ENCODE results near the gene PDE4C.

DNA sequence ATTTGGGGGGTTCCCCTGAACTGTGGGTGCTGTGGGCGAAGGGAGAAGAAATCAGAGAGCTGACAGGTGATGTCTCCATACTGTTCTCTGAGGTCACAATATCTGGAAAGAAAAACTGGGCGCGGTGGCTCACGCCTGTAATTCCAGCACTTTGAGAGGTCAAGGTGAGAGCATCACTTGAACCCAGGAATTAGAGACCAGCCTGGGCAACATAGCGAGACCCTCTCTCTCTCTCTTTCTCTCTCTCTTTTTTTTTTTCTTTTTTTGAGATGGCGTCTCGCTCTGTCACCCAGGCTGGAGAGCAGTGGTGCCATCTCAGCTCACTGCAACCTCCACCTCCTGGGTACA lies 26.1 kb upstream of the PDE4C start:
- TF ChIP-seq, protein P1, sequence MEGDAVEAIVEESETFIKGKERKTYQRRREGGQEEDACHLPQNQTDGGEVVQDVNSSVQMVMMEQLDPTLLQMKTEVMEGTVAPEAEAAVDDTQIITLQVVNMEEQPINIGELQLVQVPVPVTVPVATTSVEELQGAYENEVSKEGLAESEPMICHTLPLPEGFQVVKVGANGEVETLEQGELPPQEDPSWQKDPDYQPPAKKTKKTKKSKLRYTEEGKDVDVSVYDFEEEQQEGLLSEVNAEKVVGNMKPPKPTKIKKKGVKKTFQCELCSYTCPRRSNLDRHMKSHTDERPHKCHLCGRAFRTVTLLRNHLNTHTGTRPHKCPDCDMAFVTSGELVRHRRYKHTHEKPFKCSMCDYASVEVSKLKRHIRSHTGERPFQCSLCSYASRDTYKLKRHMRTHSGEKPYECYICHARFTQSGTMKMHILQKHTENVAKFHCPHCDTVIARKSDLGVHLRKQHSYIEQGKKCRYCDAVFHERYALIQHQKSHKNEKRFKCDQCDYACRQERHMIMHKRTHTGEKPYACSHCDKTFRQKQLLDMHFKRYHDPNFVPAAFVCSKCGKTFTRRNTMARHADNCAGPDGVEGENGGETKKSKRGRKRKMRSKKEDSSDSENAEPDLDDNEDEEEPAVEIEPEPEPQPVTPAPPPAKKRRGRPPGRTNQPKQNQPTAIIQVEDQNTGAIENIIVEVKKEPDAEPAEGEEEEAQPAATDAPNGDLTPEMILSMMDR (IDR thresholded peaks at IDR 0.05 in 8 of 11, conservative IDR thresholded peaks at IDR 0.05 in 3 of 11), result no peak
- no peak for TF ChIP-seq POLR2A (IDR thresholded peaks at IDR 0.05)
